A673 (cell line): Measurements from ENCODE around the gene ASB13.

ENCODE experiments used
- EZH2 ChIP-seq: fragments of 200-600 bp; sonication (generic); IDR thresholded peaks from 2 replicates; pipeline ENCODE4 v1.6.1; 2017; ENCODE audit warnings: borderline replicate concordance, low read depth, mild to moderate bottlenecking, mixed read lengths, antibody characterized with exemption, low read length; ENCODE audit not compliant: poor library complexity, severe bottlenecking
- TF ChIP-seq, protein P1 (sequence below): fragments of 300-800, 200-600 bp; sonication (generic); conservative IDR thresholded peaks from 2 replicates; pipeline ENCODE4 v1.5.1; 2017; ENCODE audit warnings: low read depth, mild to moderate bottlenecking, antibody characterized with exemption, low read length, moderate library complexity, mixed read lengths

DNA sequence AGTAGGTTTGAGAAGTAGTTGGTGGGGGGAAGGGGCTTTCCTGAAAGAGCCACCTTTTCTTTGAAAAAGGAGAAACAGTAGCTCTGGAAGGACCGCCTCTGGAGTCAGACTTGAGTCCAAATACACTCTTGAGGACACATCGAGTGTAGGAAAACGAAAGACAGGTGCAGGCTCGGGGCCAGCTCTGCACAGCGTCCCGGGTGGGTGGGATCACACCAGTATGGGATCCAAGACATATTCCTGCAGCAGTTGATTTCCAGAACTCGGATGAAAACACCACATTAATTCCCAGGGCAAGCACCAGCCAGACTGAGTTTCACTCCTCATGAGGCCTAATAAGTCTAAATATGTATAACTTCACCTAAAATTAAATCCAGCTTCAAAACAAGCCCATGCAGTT, 61.4 kb downstream of the ASB13 start:
- TF ChIP-seq, protein P1, sequence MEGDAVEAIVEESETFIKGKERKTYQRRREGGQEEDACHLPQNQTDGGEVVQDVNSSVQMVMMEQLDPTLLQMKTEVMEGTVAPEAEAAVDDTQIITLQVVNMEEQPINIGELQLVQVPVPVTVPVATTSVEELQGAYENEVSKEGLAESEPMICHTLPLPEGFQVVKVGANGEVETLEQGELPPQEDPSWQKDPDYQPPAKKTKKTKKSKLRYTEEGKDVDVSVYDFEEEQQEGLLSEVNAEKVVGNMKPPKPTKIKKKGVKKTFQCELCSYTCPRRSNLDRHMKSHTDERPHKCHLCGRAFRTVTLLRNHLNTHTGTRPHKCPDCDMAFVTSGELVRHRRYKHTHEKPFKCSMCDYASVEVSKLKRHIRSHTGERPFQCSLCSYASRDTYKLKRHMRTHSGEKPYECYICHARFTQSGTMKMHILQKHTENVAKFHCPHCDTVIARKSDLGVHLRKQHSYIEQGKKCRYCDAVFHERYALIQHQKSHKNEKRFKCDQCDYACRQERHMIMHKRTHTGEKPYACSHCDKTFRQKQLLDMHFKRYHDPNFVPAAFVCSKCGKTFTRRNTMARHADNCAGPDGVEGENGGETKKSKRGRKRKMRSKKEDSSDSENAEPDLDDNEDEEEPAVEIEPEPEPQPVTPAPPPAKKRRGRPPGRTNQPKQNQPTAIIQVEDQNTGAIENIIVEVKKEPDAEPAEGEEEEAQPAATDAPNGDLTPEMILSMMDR: no peak
- no peak for TF ChIP-seq EZH2
